Epidermal melanocyte (primary cell): ENCODE data around the gene CACNA1D.

ENCODE experiments used
- DNase-seq: peaks from one replicate; pipeline ENCODE4 v3.0.0; 2011; ENCODE audit warnings: low spot score; ENCODE audit not compliant: insufficient read length

Gene CACNA1D

GRCh38 chr3:53747559-53747958 is 253.1 kb downstream of the CACNA1D start:
- DNase-seq = no peak

DNA sequence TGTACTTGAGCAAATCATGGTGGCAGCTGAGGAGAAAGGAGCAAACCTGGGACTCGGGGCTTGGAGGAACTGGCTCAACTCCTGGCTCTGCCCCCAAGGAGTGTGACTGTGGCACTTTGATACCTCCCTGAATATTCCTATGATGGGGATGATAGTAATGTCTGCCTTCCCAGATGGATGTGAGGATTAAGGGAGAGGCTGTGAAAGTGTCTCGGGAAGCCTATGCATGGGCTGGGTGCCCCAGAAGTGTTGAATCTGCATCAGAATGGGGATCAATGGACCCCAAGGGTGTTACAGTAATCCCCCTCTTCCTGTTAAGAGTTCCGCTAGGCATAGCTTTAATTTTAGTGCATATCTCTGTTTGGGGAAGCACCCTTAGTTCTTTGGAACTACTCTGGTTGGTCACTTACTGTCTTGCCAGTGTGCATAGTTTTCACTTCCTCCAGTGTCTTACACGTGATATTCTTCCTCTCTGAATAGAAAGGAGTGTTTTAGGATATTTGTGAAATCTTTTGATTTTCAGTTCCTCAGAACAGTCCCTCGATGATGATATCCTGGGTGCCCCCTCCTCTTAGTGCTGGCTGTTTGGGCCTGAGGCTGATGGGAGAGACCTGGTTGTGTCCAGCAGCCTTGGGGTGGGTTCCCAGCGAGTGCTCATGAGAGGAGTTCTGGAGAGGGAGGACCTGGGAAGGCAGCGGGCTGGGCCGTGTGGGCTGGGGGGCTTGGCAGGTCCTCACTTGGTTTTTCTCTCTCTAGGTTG is 254.3 kb downstream of the CACNA1D start:
- no peak for DNase-seq

DNA sequence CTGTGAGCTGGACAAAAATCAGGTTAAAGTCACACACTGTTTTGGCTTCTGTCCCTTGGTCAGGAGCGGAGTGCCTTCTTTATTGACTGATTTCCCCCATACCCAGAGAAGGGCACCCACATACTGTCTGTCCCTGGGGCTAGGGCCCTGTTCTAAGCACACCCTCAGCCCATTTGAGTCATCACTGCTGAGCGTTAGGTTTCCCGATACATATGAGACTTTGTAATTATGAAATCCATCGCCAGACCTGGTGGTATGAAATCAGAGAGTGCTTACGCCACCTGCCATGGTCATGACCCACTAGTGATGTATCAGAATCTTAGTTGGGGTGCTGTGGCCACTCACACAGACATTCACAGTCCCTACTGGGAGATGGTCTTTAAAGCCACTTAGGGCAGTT is 255.0 kb downstream of the CACNA1D start:
- no peak for DNase-seq

DNA sequence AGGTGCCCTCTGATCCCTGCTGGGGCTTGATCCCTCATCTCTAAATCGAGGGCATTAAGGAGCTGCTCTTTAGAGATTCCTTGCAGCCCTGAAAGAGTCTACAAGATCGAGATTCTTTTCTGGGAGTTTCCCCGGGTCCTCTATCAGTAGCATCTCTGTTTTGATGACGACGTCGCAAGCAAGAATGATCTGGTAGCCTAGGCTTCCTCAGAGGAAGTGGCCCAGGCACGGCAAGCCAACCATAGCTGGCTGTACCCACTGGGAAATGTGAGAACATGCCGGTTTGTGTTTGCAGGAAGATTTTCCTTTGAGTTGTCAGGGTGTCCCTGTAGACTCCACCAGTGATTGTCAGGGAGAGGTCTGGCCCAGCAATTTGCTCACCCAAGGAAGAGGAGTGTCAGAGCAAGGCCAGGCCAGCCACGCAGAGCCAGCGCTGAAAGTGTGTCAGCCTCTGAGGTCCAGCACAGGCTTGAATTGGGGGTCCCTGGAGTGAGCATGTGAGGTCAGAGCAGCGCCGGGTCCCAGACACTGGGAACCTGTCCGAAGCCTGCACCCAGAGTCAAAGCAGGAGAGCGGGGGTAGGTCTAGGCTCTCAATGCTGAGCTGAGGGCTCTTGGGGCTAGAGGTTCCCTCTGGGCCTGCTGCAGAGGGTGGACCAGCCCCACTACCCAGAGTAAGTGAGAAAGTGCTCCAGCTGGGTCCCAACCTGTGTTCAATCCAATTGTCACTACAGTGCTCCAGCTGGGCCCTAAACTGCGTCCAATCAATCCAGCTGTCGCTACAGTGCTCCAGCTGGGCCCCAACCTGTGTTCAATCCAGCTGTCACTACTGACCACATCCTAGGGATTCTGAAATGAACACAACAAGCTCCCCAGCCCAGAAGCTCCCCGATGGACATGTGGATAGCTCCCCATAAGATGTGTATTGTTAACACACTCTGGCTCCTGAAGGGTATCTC is 256.1 kb downstream of the CACNA1D start:
- no peak for DNase-seq

DNA sequence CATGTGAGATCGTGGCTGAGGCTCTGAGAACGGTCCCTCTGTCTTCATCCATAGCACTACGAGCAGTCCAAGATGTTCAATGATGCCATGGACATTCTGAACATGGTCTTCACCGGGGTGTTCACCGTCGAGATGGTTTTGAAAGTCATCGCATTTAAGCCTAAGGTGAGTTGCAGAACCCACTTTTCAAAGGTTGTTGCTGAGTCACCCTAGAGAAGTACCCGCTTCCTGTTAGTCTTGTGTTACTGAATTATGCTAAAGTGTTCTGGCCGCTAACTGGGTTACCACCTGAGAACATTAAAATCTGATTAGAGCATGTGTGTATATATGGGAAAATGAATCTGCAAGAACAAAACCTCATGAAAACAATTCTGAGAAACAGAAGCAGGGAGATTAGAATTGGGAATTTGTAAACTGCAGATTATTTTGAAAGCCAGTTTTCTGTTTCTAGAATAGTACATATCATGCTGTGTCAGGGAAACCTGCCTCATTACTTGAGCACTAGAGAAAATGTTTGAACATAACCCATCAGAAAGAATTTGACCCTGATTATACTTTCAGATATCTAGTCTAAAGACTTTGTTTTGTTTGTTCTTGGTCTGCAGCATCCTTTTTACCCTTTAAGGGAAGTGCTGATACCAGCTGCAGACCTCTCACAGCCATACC is 259.2 kb downstream of the CACNA1D start:
- DNase-seq = no peak

GRCh38 chr3:53754325-53754724 is 259.9 kb downstream of the CACNA1D start:
- DNase-seq = no peak

DNA sequence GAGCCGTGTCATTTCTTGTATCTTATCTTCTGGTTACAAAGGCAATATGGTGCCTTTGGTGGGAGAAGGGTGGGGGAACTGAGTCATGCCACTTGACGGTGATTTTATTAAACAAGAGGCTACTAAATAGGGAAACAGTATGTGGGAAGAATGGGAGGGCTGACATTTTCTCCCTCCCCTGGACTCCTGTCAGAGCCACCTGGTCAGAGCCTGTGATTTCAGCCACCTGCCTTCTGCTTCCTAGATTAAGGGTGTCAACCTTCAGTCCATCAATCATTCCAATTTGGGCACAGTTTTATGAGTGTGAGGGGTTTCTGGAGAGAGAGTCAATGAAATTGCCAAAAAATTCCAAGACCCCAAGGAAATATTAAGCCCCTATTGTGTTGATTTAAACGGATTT is 264.4 kb downstream of the CACNA1D start:
- no peak for DNase-seq

- DNase-seq = no peak
These were observed 268.9 kb downstream of the CACNA1D start for GRCh38 chr3:53763353-53763752.

- DNase-seq = no peak
These were observed 269.8 kb downstream of the CACNA1D start for GRCh38 chr3:53764026-53764775.

DNA sequence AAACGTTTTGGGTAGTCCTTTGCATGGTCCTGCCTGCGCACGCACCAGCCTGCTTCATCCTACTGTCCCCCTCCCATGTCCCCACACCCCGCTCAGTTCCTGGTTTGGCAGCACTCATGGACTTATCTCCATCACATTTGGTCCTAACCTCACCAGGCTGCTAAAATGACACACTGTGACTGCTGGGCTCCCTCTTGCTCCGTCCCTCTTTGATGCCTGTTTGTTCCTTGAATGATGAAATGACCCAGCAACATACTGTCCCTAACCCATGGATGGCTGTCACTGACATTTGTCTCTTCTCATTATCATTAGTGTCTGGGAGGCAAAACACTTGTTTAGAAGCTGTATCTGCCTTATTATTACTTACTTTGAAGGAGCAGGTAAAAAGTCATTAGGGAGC is 271.3 kb downstream of the CACNA1D start:
- DNase-seq = no peak

DNA sequence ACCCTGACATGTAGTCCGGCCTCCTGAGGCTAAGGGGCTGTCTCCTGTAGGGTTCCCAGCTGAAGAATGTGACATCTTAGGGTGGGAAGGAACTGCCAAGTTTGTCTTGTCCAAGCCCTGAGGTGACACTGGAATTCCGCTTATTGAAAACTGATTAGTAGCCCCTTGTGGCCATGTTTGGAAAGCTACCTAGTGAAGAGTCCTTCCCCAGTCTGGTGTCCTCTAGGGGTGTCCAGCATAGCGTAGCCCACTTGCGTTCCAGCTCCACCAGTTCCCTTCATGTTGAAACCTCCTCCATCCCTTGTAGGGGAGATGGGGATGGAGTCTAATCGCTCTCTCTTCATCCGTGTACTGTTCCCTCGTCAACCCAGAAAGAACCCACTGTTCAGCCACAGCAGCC is 272.3 kb downstream of the CACNA1D start:
- DNase-seq = no peak

DNA sequence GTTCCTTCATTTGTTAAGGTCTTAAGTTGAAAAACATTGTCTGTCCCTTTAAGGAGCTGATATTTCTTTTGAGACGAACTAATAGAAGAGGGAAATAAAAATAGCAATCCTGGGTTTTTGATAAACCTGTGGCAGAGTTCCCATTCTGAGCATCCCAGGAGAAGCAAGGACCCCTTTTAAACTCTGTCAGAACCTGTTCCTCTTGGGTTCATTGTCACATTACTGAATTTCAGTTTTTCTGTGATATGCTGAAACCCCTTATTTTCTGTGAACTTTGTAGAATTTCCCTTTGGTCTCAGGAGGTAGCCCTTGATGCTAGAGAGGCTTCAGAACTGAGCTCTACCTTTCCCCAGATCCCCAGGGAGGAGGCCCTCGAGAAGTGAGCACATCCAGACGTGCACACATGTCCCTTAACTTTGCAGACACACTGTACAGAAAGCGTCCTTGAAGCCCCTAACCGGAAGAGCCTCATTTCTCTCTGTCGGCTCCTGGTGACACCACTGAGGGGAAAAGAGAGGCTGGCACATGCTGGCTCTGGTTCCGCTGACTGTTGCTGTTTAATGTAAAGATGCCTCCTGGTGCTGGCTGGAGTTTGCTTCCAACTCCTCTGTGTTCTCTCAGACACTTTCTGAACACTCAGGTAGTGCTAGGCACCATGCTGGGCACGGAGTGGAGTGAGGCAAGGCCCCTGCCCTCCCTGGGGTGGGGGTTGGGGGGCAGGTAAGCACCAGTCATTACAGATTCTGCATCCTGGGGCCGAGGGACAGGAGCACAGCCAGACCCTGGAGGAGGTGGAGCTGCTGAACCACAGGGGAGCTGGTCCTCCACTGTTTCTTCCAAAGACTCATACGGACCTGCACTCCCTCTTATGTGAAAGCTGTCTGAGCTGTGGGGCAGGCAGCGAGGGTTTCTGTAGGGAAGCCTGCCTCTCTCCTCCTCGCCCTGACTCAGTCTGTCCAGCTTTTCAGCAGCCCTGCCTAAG is 274.4 kb downstream of the CACNA1D start:
- DNase-seq = no peak

- no peak for DNase-seq
These were observed 278.2 kb downstream of the CACNA1D start for GRCh38 chr3:53772562-53772961.

DNA sequence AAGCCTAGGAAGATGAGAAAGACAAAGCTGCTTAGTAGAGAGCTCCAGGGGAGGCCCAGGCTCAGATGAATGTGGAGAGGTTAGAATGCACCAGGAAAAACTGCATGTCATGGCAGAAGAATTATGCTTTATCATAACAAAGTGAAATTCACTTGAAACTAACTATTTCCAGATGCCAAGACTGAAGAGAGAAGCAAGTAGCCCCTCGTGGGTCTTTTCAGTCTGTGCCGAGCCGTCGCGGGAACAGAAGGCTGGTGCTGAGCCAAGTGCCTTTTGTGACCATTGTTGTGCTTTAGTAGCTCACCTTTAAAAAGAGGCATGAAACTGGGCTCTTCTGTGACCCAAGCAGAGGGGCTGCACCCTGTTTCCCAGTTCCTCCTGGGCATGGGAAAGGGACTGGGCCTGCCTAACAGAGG is 278.6 kb downstream of the CACNA1D start:
- no peak for DNase-seq

- peak; percentile 56 for DNase-seq
These were observed 279.4 kb downstream of the CACNA1D start for GRCh38 chr3:53773611-53774368.

GRCh38 chr3:53774414-53774813 is 280.0 kb downstream of the CACNA1D start:
- no peak for DNase-seq

DNA sequence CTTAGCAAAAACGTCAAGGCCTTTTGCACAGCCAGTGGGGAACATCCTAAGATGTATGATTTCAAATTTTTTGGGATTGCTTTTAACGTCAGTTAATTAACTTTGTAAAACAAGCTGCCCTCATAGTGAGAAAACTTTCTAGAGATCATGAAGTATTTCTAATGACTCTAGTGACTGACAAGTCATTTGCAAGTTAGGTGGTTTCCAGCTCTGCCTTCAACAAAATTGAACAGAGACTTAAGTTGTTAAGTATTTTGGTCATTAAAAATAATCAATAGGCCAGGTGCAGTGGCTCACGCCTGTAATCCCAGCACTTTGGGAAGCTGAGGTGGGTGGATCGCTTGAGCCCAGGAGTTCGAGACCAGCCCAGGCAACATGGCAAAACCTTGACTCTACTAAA is 280.6 kb downstream of the CACNA1D start:
- no peak for DNase-seq

GRCh38 chr3:53775834-53776251 is 281.4 kb downstream of the CACNA1D start:
- DNase-seq = no peak

- DNase-seq = no peak
These were observed 282.2 kb downstream of the CACNA1D start for GRCh38 chr3:53776494-53777101.
